ENCODE data around the gene KIF3A.
A peak's percentile ranks its signal among the peaks of the same experiment; 100 is the strongest.

KIF3A gene

DNA sequence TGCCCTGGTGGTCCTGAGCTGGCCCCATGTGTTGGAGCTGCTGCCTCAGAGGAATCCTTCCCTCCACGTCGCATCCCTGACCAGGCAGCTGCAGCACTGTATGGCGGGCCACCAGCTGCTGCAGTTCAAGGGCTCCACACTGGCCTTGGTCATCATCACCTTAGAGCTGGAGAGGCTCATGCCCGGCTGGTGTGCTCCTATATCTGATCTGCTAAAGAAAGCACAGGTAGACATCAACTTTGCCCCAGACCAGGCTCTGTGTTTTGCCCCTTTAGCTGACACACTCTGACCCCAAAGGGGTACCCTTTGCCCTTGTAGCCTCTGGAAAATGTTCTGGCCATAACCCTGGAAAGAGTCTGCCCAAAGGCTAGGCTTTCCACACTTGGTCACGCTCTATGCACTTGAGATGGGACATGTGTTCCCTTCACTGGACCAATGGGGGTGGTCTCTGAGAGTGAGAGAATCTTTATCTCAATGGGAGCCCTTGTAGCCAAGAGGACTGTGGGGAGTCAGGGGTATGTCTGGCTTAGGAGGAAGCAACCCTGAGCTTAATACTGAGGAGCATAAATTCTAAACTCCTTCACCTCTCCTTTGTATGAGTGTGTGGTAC lies 14.7 kb upstream of the KIF3A start:
- no peak for DNase-seq (ENCODE audit: low spot score)
- TF ChIP-seq, protein P1, sequence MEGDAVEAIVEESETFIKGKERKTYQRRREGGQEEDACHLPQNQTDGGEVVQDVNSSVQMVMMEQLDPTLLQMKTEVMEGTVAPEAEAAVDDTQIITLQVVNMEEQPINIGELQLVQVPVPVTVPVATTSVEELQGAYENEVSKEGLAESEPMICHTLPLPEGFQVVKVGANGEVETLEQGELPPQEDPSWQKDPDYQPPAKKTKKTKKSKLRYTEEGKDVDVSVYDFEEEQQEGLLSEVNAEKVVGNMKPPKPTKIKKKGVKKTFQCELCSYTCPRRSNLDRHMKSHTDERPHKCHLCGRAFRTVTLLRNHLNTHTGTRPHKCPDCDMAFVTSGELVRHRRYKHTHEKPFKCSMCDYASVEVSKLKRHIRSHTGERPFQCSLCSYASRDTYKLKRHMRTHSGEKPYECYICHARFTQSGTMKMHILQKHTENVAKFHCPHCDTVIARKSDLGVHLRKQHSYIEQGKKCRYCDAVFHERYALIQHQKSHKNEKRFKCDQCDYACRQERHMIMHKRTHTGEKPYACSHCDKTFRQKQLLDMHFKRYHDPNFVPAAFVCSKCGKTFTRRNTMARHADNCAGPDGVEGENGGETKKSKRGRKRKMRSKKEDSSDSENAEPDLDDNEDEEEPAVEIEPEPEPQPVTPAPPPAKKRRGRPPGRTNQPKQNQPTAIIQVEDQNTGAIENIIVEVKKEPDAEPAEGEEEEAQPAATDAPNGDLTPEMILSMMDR (IDR thresholded peaks at IDR 0.05; ENCODE audit: extremely low read depth, insufficient read depth, missing control alignments) = no peak
- in situ Hi-C loops (cut with MboI; ENCODE audit: low pct_unique_long_range_greater_than_20kb, low sequenced_read_pairs, unreplicated experiment) = no loop called here

DNA sequence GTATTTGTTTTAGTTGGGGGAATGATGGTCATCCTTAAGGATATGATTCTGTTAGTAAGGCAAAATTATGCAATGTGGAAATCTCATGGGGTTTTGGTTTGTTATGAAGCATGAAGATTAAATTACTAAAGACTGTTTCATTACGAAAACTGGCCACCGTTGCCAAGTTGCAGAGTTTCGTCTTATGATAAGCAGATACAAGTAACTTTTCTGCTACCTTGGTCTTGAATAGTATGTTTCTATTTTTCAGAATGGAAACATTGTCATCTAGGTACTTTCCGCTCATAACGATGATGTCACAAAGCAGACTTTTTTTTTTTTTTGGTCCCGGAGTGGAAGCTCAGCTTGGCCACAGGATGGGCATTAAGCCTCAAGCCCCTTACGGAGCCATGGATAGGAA lies 14.1 kb upstream of the KIF3A start:
- DNase-seq (ENCODE audit: low spot score) = peak; percentile 86
- TF ChIP-seq, protein P1 (IDR thresholded peaks at IDR 0.05; ENCODE audit: extremely low read depth, insufficient read depth, missing control alignments) = no peak
- in situ Hi-C loops (cut with MboI; ENCODE audit: low pct_unique_long_range_greater_than_20kb, low sequenced_read_pairs, unreplicated experiment) = no loop called here

DNA sequence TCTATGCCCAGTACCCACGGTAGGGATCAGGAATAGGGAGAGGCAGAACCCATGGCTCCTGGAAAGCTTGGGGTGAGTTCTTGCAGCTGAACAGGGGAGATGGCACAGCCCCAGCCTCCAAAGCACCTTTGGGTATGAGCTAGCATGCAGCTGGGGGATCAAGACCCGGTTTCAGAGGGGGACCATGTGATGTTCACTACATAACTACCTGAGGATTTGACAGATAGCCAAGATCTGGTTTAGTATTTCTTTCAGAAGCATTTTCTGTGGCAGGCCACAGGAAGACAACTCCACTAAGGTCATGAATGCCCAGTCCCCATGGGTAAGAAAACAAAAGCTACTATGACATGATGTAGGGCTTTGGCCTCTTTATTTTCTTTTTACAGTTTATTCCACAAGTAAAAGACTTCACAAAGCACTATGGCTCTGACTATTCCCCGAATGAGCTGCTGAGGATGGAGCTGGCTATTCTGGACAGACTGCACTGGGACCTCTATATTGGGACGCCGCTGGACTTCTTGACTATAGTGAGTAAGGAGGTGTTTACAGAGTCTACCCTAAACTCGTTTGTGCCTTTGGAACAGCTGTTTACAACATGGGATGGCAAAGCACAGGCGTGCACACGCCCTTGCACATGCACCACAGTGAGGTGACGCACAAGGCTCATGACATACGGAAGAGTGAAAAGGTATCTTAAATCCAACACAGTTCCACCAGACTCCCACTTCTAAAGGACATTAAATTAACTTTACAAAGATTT lies 13.3 kb upstream of the KIF3A start:
- DNase-seq (ENCODE audit: low spot score) = peak; percentile 59
- TF ChIP-seq, protein P1 (IDR thresholded peaks at IDR 0.05; ENCODE audit: extremely low read depth, insufficient read depth, missing control alignments) = no peak
- in situ Hi-C loops (cut with MboI; ENCODE audit: low pct_unique_long_range_greater_than_20kb, low sequenced_read_pairs, unreplicated experiment) = no loop called here

DNA sequence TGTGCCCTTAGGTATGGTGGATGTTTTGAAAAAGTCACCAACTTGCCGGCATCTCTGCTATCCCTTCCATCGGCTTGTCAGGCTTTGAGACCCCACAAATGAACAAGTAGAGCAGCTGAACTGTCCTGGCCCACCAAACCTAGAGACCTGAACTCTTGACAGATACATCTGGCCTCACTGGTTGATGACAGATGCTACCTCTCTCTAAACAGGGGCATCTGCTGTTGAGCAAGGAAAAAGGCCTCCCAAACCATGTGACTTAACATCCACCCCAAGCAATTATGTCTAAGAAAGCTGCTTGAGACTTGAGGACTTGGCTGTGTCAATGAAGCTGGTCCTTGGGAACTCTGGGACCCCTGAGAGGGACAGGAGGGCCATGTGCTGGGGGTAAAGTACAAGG lies 12.2 kb upstream of the KIF3A start:
- in situ Hi-C loops (cut with MboI; ENCODE audit: low pct_unique_long_range_greater_than_20kb, low sequenced_read_pairs, unreplicated experiment) = no loop called here
- TF ChIP-seq, protein P1 (IDR thresholded peaks at IDR 0.05; ENCODE audit: extremely low read depth, insufficient read depth, missing control alignments) = no peak
- DNase-seq (ENCODE audit: low spot score) = peak; percentile 17

DNA sequence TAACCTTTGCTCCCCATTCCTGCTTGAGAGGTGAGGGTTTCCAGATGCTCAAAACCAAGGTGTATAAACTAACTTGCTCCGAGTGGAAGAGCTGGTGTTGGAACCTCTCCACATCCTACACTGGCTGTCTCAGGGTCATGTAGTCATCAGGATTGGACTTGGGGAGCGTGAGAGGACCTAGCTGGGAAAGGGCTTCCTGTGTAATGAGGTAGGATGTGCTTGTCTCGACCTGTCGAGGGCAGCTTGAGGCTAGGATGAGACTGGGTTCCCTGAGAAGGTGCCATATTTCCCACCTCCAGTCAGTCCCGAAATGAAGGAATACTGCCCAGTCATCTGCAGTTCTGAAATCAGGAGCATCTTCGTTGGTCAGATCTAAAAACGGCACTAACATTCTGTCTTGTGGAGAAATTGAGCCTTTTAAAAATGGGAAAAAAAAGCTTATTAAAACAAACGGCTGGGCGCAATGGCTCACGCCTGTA lies 11.2 kb upstream of the KIF3A start:
- DNase-seq (ENCODE audit: low spot score) = peak; percentile 18
- in situ Hi-C loops (cut with MboI; ENCODE audit: low pct_unique_long_range_greater_than_20kb, low sequenced_read_pairs, unreplicated experiment) = no loop called here
- TF ChIP-seq, protein P1 (IDR thresholded peaks at IDR 0.05; ENCODE audit: extremely low read depth, insufficient read depth, missing control alignments) = no peak

DNA sequence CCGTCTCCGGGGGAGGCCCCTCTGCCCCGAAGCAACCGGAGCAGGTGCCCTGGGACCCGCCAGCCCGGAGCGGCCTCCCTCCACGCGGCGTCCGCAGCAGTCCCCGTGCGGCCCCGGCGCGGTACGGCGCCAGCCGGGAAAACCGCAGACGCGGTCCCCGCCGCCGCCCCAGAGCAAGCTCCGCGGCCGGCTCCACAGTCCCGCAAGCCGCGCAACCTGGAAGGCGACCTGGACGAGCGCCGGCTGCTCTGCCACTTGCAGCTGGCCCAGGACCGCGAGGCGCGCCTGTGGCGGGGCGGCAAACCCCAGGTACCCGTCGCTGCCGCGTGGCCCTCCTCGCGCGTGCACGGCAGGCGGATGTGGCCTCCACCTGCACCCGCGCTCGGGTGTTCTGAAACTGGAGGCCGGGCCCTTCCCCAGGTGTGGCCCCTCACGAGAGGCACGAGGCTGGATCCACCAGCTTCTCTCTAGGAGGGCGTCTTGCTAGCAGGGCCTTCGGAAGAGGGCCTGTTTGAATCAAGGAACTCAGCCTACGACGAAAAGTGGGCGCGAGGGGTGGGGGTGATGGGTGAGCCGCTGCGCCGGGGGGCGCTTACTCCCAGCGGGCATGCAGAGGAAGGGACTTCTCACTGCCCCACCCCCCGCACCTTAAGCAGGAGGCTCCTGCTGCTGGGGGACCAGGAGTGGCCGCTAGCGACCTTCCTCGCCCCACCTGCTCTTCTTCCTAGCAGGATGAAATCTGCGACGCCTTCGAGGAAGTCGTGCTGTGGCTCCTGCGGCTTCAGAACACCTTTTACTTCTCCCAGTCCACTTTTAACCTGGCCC lies 10.5 kb upstream of the KIF3A start:
- in situ Hi-C loops (cut with MboI; ENCODE audit: low pct_unique_long_range_greater_than_20kb, low sequenced_read_pairs, unreplicated experiment) = no loop called here
- DNase-seq (ENCODE audit: low spot score) = peak; percentile 48
- TF ChIP-seq, protein P1 (IDR thresholded peaks at IDR 0.05; ENCODE audit: extremely low read depth, insufficient read depth, missing control alignments) = no peak
